Right atrium auricular region (tissue), 2 donors: ENCODE results near the gene SRPX2. TPM values are rescaled to one million over a fixed set of nuclear protein-coding genes. Genes with fewer than 3 reads are reported as not detected.

Experiments used
- DNase-seq: peaks from one replicate; pipeline ENCODE4 v3.0.0-alpha.2; 2019; ENCODE audit warnings: low spot score
- H3K27ac ChIP-seq, 2 donors: fragments of 200-600 bp; sonication (generic); 1 replicate in 1 of 2; 2 replicates in 1 of 2; pipeline ENCODE4 v1.5.1; 2016 to 2019
- H3K27me3 ChIP-seq, 2 donors: fragments of 200-600 bp; sonication (generic); one replicate each; pipeline versions ENCODE4 v1.5.1 to v1.6.0; 2017 to 2019
- H3K36me3 ChIP-seq: fragments of 200-600 bp; sonication (generic); one replicate; pipeline ENCODE4 v1.5.1; 2016
- H3K4me1 ChIP-seq, 2 donors: fragments of 200-600 bp; sonication (generic); one replicate each; pipeline versions ENCODE4 v1.5.1 to v1.6.0; 2017 to 2019
- H3K4me3 ChIP-seq, 2 donors: fragments of 200-600 bp; sonication (generic); 1 replicate in 1 of 2; 2 replicates in 1 of 2; pipeline ENCODE4 v1.5.1; 2017 to 2019; ENCODE audit warnings: mild to moderate bottlenecking in 1 of 2, moderate library complexity in 1 of 2
- H3K9me3 ChIP-seq, 2 donors: fragments of 200-600 bp; sonication (generic); one replicate each; pipeline ENCODE4 v1.5.1; 2019
- total RNA-seq, 2 donors: library from RNA; depleted of rRNA; stranded (reverse); fragments of >200 nt; gene quantifications; one replicate each; pipeline ENCODE4 v1.1.0, GENCODE V29; 2016
- TF ChIP-seq, protein P1 (sequence below), 2 donors: fragments of 200-600 bp; sonication (generic); IDR thresholded peaks; one replicate each; pipeline ENCODE4 v1.5.1; 2019; ENCODE audit warnings: antibody characterized with exemption in 2 of 2

Gene SRPX2
- total RNA-seq, 2 donors from 2014 or later = 14.9 to 15.3 TPM

DNA sequence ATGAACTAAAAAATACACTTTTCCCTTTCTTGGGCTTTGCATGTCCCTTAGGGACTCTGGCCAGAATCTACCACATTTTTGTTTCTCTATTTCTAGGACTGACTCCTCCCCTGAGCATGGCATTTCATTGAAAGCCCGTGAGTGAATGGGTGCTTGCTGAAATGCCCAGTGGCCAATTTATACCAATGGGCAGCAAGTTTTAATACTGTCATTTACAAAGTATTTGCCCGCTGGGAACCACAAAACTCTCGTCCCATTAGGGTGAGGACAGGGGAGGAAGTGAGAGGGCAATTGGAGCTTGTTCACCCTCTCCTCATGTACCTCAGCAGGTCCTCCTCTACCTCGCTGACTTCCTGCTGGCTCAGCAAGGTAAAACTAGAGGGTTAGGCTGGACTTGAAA lies 1.1 kb downstream of the SRPX2 start:
- no peak for DNase-seq
- H3K9me3 ChIP-seq = no peaks in the 10 kb centered on the region
- TF ChIP-seq, protein P1, sequence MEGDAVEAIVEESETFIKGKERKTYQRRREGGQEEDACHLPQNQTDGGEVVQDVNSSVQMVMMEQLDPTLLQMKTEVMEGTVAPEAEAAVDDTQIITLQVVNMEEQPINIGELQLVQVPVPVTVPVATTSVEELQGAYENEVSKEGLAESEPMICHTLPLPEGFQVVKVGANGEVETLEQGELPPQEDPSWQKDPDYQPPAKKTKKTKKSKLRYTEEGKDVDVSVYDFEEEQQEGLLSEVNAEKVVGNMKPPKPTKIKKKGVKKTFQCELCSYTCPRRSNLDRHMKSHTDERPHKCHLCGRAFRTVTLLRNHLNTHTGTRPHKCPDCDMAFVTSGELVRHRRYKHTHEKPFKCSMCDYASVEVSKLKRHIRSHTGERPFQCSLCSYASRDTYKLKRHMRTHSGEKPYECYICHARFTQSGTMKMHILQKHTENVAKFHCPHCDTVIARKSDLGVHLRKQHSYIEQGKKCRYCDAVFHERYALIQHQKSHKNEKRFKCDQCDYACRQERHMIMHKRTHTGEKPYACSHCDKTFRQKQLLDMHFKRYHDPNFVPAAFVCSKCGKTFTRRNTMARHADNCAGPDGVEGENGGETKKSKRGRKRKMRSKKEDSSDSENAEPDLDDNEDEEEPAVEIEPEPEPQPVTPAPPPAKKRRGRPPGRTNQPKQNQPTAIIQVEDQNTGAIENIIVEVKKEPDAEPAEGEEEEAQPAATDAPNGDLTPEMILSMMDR (IDR thresholded peaks at IDR 0.05) = no peak
- H3K4me3 ChIP-seq = peak overlapping the region; percentile 32 to 37
- H3K4me1 ChIP-seq = peaks cover 0 to 3% of the 10 kb centered on the region in 2 donors
- peak overlapping the region; percentile 55 to 77 for H3K27ac ChIP-seq
- no peaks in the 10 kb centered on the region for H3K36me3 ChIP-seq
- H3K27me3 ChIP-seq = no peaks in the 10 kb centered on the region

DNA sequence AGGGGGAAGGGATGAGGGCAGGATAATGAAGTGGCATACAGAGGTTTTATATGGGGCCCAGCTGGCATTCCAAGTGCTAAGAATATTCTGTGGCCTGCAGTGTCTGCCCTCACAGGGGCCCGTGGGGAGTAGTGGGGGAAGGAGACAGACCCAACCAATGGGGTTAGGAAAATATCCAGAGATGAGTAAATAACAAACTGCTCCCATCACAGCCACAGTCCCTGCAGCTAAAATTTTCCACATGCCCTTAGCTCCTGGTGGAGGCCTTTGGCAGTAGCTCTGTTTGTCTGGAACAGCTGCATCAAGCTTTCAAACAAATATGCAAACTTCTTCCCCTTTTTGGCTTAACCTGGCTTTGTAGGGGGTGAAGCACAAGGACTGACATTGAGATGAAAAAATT lies 3.1 kb downstream of the SRPX2 start:
- DNase-seq = no peak
- TF ChIP-seq, protein P1 (IDR thresholded peaks at IDR 0.05) = no peak
- Histone ChIP-seq H3K36me3 (no peaks in the 10 kb centered on the region), H3K9me3 (no peaks in the 10 kb centered on the region), H3K27me3 (no peaks in the 10 kb centered on the region), H3K27ac (peak overlapping the region; percentile 63 to 77), H3K4me3 (no peak overlapping the region), H3K4me1 (peaks cover 0 to 3% of the 10 kb centered on the region in 2 donors)

DNA sequence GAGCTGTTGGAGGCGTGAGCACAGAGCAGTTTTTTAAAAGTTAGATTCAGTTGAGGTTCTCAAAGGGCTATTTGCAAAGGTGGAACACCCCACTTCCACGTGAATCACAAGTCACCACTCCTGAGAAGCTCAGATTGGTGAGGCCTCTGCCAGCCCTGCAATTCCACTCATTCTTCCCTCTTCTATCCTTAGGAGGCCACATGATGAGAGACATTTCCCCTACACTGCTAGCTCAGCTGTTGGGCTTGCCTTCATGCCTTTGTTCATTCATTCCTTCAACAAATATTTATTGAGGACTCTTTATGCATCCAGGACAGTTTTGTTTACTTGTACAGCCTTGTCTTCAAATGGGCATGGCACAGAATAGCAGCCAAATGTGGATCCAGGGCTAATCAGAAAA lies 3.7 kb downstream of the SRPX2 start:
- H3K27ac ChIP-seq = peak overlapping the region; percentile 63 to 77
- no peak overlapping the region for H3K4me3 ChIP-seq
- no peaks in the 10 kb centered on the region for H3K36me3 ChIP-seq
- H3K27me3 ChIP-seq = no peaks in the 10 kb centered on the region
- DNase-seq = no peak
- peaks cover 0 to 3% of the 10 kb centered on the region in 2 donors for H3K4me1 ChIP-seq
- TF ChIP-seq, protein P1 (IDR thresholded peaks at IDR 0.05) = no peak
- H3K9me3 ChIP-seq = no peaks in the 10 kb centered on the region

DNA sequence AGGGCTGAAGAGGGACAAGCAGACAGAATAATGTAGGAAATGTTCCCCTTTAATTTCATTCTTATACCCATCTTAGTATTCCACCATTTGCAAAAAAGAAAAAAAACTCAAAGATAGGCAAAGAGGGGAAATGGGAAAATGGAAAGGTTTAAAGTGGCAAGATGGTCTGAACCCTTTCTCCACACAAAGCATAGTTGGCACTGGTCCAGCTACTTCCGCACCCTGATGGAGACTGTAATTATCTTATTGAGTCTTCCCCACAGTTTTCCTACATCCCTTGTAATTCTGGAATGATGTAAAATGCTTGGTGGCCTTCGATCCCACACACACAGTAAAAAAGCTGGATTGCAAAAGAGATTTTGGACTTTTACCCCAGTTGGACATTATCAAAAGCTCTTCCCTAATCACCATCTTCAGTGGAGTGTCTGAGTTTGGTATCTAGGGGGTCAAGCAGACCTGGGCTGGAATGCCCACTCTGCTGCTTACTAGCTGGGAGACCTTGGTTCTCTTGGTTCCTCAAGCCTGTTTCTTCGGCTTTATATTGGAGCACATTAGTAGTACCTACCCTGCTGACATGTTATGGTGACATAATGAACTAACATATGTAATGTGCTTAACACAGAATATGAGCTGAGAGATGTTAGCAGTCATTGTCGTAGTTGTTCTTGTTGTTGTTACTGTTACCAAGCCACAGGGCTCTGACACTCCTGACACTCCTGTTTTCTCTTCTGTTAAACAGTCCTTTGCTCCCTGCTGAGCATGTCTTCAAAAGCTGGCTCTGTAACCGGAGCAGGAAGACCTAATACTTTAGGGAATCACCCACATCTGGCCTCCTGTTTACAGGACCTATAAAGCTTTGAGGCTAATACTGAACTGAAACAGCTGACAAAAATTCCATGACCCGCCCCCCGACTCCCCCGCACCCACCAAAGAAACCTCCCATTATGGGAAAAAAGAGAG lies 4.7 kb downstream of the SRPX2 start:
- H3K4me1 ChIP-seq = peaks cover 0 to 3% of the 10 kb centered on the region in 2 donors
- DNase-seq = no peak

DNA sequence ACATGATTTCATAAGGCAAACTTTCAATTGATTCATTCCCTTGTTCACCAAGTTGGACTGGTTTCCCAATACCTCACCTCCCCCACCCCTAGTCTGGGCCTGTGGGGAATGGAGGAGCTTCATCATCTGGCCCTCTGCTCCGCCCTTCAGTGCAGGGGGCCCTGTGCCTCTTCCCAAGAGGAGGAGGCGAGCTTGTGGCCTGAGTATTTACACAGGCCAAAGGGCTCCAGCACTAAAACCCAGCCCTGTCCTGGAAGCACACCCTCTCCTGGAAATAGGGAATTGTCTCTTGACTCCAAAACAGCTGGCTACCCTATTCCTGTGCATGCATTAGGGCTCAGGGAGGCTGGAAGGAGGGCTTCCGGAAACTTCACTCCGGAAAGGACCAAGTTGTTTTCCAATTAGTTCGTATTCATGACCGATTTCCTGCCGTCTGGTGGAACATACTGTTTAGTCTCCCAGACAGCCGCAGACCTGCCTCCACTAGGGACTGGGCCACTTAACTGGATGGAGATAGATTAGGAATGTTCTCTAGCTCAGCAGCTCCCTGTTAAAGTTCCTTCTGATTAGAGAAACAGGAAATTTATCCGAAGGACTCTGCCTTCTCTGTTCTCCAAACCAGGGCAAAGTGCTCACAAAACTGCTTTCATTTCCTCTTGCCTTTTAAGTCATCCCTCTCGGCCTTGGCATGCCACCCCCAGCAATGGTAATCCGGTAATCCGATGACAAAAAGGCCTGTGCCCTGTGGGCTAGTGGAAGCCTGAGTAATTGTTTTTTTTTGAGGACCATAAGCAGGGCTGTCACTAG lies 5.8 kb downstream of the SRPX2 start:
- Histone ChIP-seq H3K36me3 (no peaks in the 10 kb centered on the region), H3K27me3 (no peaks in the 10 kb centered on the region), H3K4me1 (peaks cover 0 to 3% of the 10 kb centered on the region in 2 donors), H3K27ac (peak overlapping the region; percentile 73 to 77), H3K9me3 (no peaks in the 10 kb centered on the region), H3K4me3 (no peak overlapping the region)
- TF ChIP-seq, protein P1 (IDR thresholded peaks at IDR 0.05) = no peak
- DNase-seq = peak; percentile 83

More for the DNA sequence above, 4.7 kb downstream of the SRPX2 start:
- Histone ChIP-seq H3K27me3 (no peaks in the 10 kb centered on the region), H3K9me3 (no peaks in the 10 kb centered on the region), H3K36me3 (no peaks in the 10 kb centered on the region), H3K4me3 (no peak overlapping the region), H3K27ac (peak overlapping the region; percentile 63 to 77)
- TF ChIP-seq, protein P1 (IDR thresholded peaks at IDR 0.05) = no peak
